SU-DHL-6 (cell line): ENCODE data around the gene SOHLH2.

Experiments
- H2AFZ ChIP-seq: fragments of 200-600 bp; sonication (generic); 2 replicates; pipeline ENCODE4 v1.6.1; 2014; ENCODE audit warnings: low read depth, mild to moderate bottlenecking, moderate library complexity, mixed read lengths, antibody characterized with exemption, low read length; ENCODE audit not compliant: severe bottlenecking
- H3F3A ChIP-seq: fragments of 200-600 bp; shearing (Covaris generic); 2 replicates; pipeline ENCODE4 v1.6.0; 2016; ENCODE audit warnings: antibody characterized with exemption, mild to moderate bottlenecking; ENCODE audit not compliant: insufficient read depth
- H3K27ac ChIP-seq: fragments of 200-600 bp; sonication (generic); 2 replicates; pipeline ENCODE4 v1.5.1; 2016; ENCODE audit warnings: low read depth, mild to moderate bottlenecking, low read length, moderate library complexity, mixed read lengths
- H3K27me3 ChIP-seq: fragments of 200-600 bp; sonication (generic), shearing (Covaris generic); 2 replicates; pipeline ENCODE4 v1.6.0; 2014; ENCODE audit warnings: mild to moderate bottlenecking, low read length
- H3K36me3 ChIP-seq: fragments of 200-600 bp; sonication (generic); 2 replicates; pipeline ENCODE4 v1.6.1; 2014; ENCODE audit warnings: mild to moderate bottlenecking, low read length, mixed read lengths
- H3K4me2 ChIP-seq: fragments of 300-600, 200-600 bp; shearing (Covaris generic), sonication (generic); 2 replicates; pipeline ENCODE4 v1.6.0; 2014; ENCODE audit warnings: low read length, low read depth, mild to moderate bottlenecking; ENCODE audit not compliant: poor library complexity, severe bottlenecking
- H3K4me3 ChIP-seq: fragments of 200-600 bp; sonication (generic); 2 replicates; pipeline ENCODE4 v1.5.1; 2014; ENCODE audit warnings: antibody characterized with exemption, low read length, mild to moderate bottlenecking, mixed read lengths; ENCODE audit not compliant: insufficient read depth, poor library complexity, severe bottlenecking
- H3K79me2 ChIP-seq: fragments of 200-600 bp; sonication (generic); 2 replicates; pipeline ENCODE4 v1.6.1; 2014; ENCODE audit warnings: mild to moderate bottlenecking, low read length, moderate library complexity; ENCODE audit not compliant: insufficient read depth
- H3K9ac ChIP-seq: fragments of 200-600 bp; sonication (generic); 2 replicates; pipeline ENCODE4 v1.7.0; 2014; ENCODE audit warnings: mild to moderate bottlenecking, low read length
- H3K9me2 ChIP-seq: fragments of 200-600 bp; sonication (generic); replicated peaks from 2 replicates; pipeline ENCODE4 v1.6.1; 2014; ENCODE audit warnings: low read length; ENCODE audit not compliant: insufficient read depth
- H3K9me3 ChIP-seq: fragments of 200-600 bp; sonication (generic); 2 replicates; pipeline ENCODE4 v1.6.1; 2014; ENCODE audit warnings: low read length, mixed read lengths; ENCODE audit not compliant: insufficient read depth
- H4K20me1 ChIP-seq: fragments of 200-600 bp; sonication (generic); 2 replicates; pipeline ENCODE4 v1.6.1; 2014; ENCODE audit warnings: low read depth, mild to moderate bottlenecking, antibody characterized with exemption, low read length, moderate library complexity, mixed read lengths
- CTCF ChIP-seq: fragments of 200-600 bp; sonication (generic); IDR thresholded peaks from one replicate; pipeline ENCODE4 v1.5.1; 2017; ENCODE audit warnings: antibody characterized with exemption, mild to moderate bottlenecking, low read length, moderate library complexity; ENCODE audit not compliant: insufficient read depth, poor library complexity, severe bottlenecking
- EZH2phosphoT487 ChIP-seq: fragments of 200-600 bp; sonication (generic), shearing (Covaris generic); conservative IDR thresholded peaks from 2 replicates; pipeline ENCODE4 v1.6.1; 2018; ENCODE audit warnings: mild to moderate bottlenecking, antibody characterized with exemption, low read length, moderate library complexity, mixed read lengths

The SOHLH2 gene

DNA sequence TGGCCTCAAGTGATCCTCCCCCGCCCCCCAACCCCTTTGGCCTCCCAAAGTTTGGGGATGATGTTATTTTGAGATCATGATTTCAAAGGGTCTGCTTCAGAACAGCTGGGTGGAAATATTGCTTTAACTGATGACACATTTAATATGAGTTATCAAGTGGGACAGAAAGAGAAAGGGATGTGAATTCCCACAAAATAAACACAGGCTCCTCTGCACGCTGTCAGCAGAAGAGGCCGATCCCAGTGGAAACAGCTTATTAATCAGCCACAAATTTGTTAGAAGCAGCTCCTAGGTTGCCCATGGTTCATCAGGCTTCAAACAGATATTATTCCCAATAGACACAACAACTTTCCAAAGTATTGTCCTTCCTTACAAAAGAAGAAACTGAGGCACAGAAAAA is 87.9 kb downstream of the SOHLH2 start:
- H3K27me3 ChIP-seq: no peaks in the 10 kb centered on the region
- no peaks in the 10 kb centered on the region for H3K9me3 ChIP-seq
- H3K9ac ChIP-seq: no peak overlapping the region
- no peaks in the 10 kb centered on the region for H4K20me1 ChIP-seq
- H3K4me2 ChIP-seq: no peak overlapping the region
- no peaks in the 10 kb centered on the region for H3K9me2 ChIP-seq
- no peak overlapping the region for H3K27ac ChIP-seq
- no peaks in the 10 kb centered on the region for H3F3A ChIP-seq
- TF ChIP-seq EZH2phosphoT487: no peak
- no peak for TF ChIP-seq CTCF
- no peak overlapping the region for H3K4me3 ChIP-seq
- no peaks in the 10 kb centered on the region for H3K36me3 ChIP-seq
- H2AFZ ChIP-seq: no peak overlapping the region
- no peaks in the 10 kb centered on the region for H3K79me2 ChIP-seq

DNA sequence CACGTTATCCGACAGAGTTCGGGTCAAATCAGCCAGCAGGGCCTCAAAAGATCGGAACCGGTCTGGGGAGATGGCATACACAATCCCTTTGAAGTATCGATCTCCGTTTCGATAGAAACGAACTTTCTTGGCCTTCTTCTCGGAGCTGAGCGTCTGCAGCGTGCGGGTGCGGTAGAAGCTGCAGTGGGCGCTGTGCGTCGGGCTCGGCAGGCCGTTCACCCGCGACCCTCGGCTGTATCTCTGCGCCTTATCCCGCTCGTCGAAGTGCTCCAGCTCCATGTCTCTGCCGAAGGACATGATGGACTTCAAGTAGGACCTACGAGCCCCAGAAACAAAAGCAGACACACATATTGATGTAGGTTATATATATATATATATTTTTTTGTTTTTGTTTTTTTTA is 88.5 kb downstream of the SOHLH2 start:
- Histone ChIP-seq H3K9ac (no peak overlapping the region), H3K9me2 (no peaks in the 10 kb centered on the region), H3K27ac (no peak overlapping the region), H3K27me3 (no peaks in the 10 kb centered on the region), H3K9me3 (no peaks in the 10 kb centered on the region), H3K4me3 (no peak overlapping the region), H3K36me3 (no peaks in the 10 kb centered on the region), H2AFZ (no peak overlapping the region), H3F3A (no peaks in the 10 kb centered on the region), H3K4me2 (no peak overlapping the region), H3K79me2 (no peaks in the 10 kb centered on the region), H4K20me1 (no peaks in the 10 kb centered on the region)
- TF ChIP-seq EZH2phosphoT487 (no peak), CTCF (no peak)

- H3K9me2 ChIP-seq: no peaks in the 10 kb centered on the region
- no peaks in the 10 kb centered on the region for H3F3A ChIP-seq
- no peaks in the 10 kb centered on the region for H3K9me3 ChIP-seq
- H3K9ac ChIP-seq: no peak overlapping the region
- H3K4me3 ChIP-seq: no peak overlapping the region
- H3K79me2 ChIP-seq: no peaks in the 10 kb centered on the region
- H3K4me2 ChIP-seq: no peak overlapping the region
- no peak overlapping the region for H3K27ac ChIP-seq
- H3K36me3 ChIP-seq: no peaks in the 10 kb centered on the region
- no peaks in the 10 kb centered on the region for H3K27me3 ChIP-seq
- no peak for TF ChIP-seq EZH2phosphoT487
- TF ChIP-seq CTCF: no peak
- no peaks in the 10 kb centered on the region for H4K20me1 ChIP-seq
- H2AFZ ChIP-seq: no peak overlapping the region
Observed at GRCh38 chr13:36124236-36124822, 90.0 kb downstream of the SOHLH2 start.
